KMS-11 (cell line): Measurements from ENCODE around the gene SOD2.

ENCODE experiments used
- H2AFZ ChIP-seq: fragments of 200-600 bp; sonication (generic); 2 replicates; pipeline ENCODE4 v1.6.1; 2016; ENCODE audit warnings: antibody characterized with exemption, mixed run types, low read depth
- H3K27ac ChIP-seq: fragments of 200-600 bp; sonication (generic); 2 replicates; pipeline ENCODE4 v1.6.1; 2016; ENCODE audit warnings: mild to moderate bottlenecking, mixed run types
- H3K27me3 ChIP-seq: fragments of 200-600 bp; sonication (generic); 2 replicates; pipeline ENCODE4 v1.6.1; 2017; ENCODE audit warnings: mild to moderate bottlenecking, low read depth, mixed run types, moderate library complexity; ENCODE audit not compliant: insufficient read depth
- H3K36me3 ChIP-seq: fragments of 200-600 bp; sonication (generic); 2 replicates; pipeline ENCODE4 v1.6.1; 2017; ENCODE audit warnings: mild to moderate bottlenecking, mixed run types; ENCODE audit not compliant: insufficient read depth
- H3K4me1 ChIP-seq: fragments of 200-600 bp; sonication (generic); 2 replicates; pipeline ENCODE4 v1.6.1; 2016; ENCODE audit warnings: mild to moderate bottlenecking, low read depth, mixed run types; ENCODE audit not compliant: poor library complexity, severe bottlenecking
- H3K4me2 ChIP-seq: fragments of 200-600 bp; sonication (generic); 2 replicates; pipeline ENCODE4 v1.7.0; 2016; ENCODE audit warnings: mild to moderate bottlenecking, mixed run types
- H3K4me3 ChIP-seq: fragments of 200-600 bp; sonication (generic); IDR thresholded peaks from 2 replicates; pipeline ENCODE4 v1.6.1; 2017; ENCODE audit warnings: low read depth, low read length, mixed read lengths; ENCODE audit not compliant: insufficient read depth
- H3K79me2 ChIP-seq: fragments of 200-600 bp; sonication (generic); 2 replicates; pipeline ENCODE4 v1.6.1; 2016; ENCODE audit warnings: low read depth, mixed run types; ENCODE audit not compliant: insufficient read depth
- H3K9ac ChIP-seq: fragments of 200-600 bp; sonication (generic); 2 replicates; pipeline ENCODE4 v1.6.1; 2016; ENCODE audit warnings: mild to moderate bottlenecking, mixed run types
- H4K20me1 ChIP-seq: fragments of 200-600 bp; sonication (generic); 2 replicates; pipeline ENCODE4 v1.6.1; 2016; ENCODE audit warnings: mild to moderate bottlenecking, mixed run types; ENCODE audit not compliant: insufficient read depth
- CTCF ChIP-seq: fragments of 200-600 bp; sonication (generic); conservative IDR thresholded peaks from 2 replicates; pipeline ENCODE4 v1.6.1; 2017; ENCODE audit warnings: low read depth, mild to moderate bottlenecking, antibody characterized with exemption, low read length, moderate library complexity, mixed read lengths

Gene SOD2

GRCh38 chr6:159646733-159647132 is 46.3 kb downstream of the SOD2 start:
- no peak overlapping the region for H2AFZ ChIP-seq
- no peaks in the 10 kb centered on the region for H3K36me3 ChIP-seq
- H4K20me1 ChIP-seq, result no peaks in the 10 kb centered on the region
- H3K27me3 ChIP-seq, result no peaks in the 10 kb centered on the region
- no peak overlapping the region for H3K27ac ChIP-seq
- peaks cover 41% of the 10 kb centered on the region for H3K4me1 ChIP-seq
- no peak overlapping the region for H3K9ac ChIP-seq
- H3K79me2 ChIP-seq, result no peaks in the 10 kb centered on the region
- H3K4me3 ChIP-seq, result no peak overlapping the region
- no peak for TF ChIP-seq CTCF
- no peak overlapping the region for H3K4me2 ChIP-seq

GRCh38 chr6:159646116-159646515 is 46.9 kb downstream of the SOD2 start:
- H3K4me1 ChIP-seq, result peaks cover 41% of the 10 kb centered on the region
- no peak overlapping the region for H3K4me2 ChIP-seq
- H3K27ac ChIP-seq, result no peak overlapping the region
- no peak overlapping the region for H3K9ac ChIP-seq
- no peak overlapping the region for H2AFZ ChIP-seq
- H4K20me1 ChIP-seq, result no peaks in the 10 kb centered on the region
- no peaks in the 10 kb centered on the region for H3K27me3 ChIP-seq
- no peak for TF ChIP-seq CTCF
- no peaks in the 10 kb centered on the region for H3K79me2 ChIP-seq
- H3K36me3 ChIP-seq, result no peaks in the 10 kb centered on the region
- H3K4me3 ChIP-seq, result no peak overlapping the region

- H3K79me2 ChIP-seq, result no peaks in the 10 kb centered on the region
- H3K27ac ChIP-seq, result no peak overlapping the region
- H4K20me1 ChIP-seq, result no peaks in the 10 kb centered on the region
- H3K4me2 ChIP-seq, result no peak overlapping the region
- no peaks in the 10 kb centered on the region for H3K27me3 ChIP-seq
- peaks cover 41% of the 10 kb centered on the region for H3K4me1 ChIP-seq
- no peak overlapping the region for H3K4me3 ChIP-seq
- TF ChIP-seq CTCF, result no peak
- H3K36me3 ChIP-seq, result no peaks in the 10 kb centered on the region
- no peak overlapping the region for H2AFZ ChIP-seq
- no peak overlapping the region for H3K9ac ChIP-seq
These were observed 47.4 kb downstream of the SOD2 start for GRCh38 chr6:159645640-159646039.
